ENCODE data around the gene GNA14. TPM values are rescaled to one million over a fixed set of nuclear protein-coding genes. Genes with fewer than 3 reads are reported as not detected.
"Not testable (repeated sequence)": the region's sequence is repeated elsewhere in the genome, so short reads cannot be mapped to it uniquely, and the experiment has no call there.

GNA14 gene
- polyA plus RNA-seq, 2 of the 4 experiments (the other 2 are of a cell fraction) = 0.04 to 0.06 TPM

- TF ChIP-seq RARB (CRISPR knock-in tag; IDR thresholded peaks at IDR 0.05) (no peak), POLR2AphosphoS2 (conservative IDR thresholded peaks at IDR 0.05; ENCODE audit: low read length) (no peak), KDM1A (IDR thresholded peaks at IDR 0.05; ENCODE audit: low read depth) (no peak), CHD2 (IDR thresholded peaks at IDR 0.05; ENCODE audit: low read length, partially characterized antibody) (no peak), EHMT2 (IDR thresholded peaks at IDR 0.05; ENCODE audit: low read depth) (no peak), ZSCAN20 (CRISPR knock-in tag; IDR thresholded peaks at IDR 0.05) (no peak), FOSL2 (IDR thresholded peaks at IDR 0.05) (no peak), FOSL2 (CRISPR knock-in tag; IDR thresholded peaks at IDR 0.05) (no peak), JUN (IDR thresholded peaks at IDR 0.05) (no peak), RAD21 (conservative IDR thresholded peaks at IDR 0.05 in 1 of 2, IDR thresholded peaks at IDR 0.05 in 1 of 2) (no peak), RCOR1 (IDR thresholded peaks at IDR 0.05; ENCODE audit: low read depth, low read length) (no peak), NR3C1 (IDR thresholded peaks at IDR 0.05) (no peak), HOXB5 (CRISPR knock-in tag; IDR thresholded peaks at IDR 0.05) (no peak), SREBF2 (IDR thresholded peaks at IDR 0.05) (no peak), RFX5 (IDR thresholded peaks at IDR 0.05) (no peak), MYC (IDR thresholded peaks at IDR 0.05; ENCODE audit: borderline replicate concordance, low read length) (no peak)
- TF ChIP-seq, protein P1, sequence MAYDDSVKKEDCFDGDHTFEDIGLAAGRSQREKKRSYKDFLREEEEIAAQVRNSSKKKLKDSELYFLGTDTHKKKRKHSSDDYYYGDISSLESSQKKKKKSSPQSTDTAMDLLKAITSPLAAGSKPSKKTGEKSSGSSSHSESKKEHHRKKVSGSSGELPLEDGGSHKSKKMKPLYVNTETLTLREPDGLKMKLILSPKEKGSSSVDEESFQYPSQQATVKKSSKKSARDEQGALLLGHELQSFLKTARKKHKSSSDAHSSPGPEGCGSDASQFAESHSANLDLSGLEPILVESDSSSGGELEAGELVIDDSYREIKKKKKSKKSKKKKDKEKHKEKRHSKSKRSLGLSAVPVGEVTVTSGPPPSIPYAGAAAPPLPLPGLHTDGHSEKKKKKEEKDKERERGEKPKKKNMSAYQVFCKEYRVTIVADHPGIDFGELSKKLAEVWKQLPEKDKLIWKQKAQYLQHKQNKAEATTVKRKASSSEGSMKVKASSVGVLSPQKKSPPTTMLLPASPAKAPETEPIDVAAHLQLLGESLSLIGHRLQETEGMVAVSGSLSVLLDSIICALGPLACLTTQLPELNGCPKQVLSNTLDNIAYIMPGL (CRISPR knock-in tag; IDR thresholded peaks at IDR 0.05; ENCODE audit: borderline replicate concordance) = no peak
- WGBS (ENCODE audit: missing lambda C conversion rate) = 79% methylated on average over 1 of the region's 1 CpG
- POLR2A ChIA-PET = no interaction called here
- H3K4me3 ChIP-seq = no peak overlapping the region
- H3K4me1 ChIP-seq = no peaks in the 10 kb centered on the region
- ATAC-seq (0 out of 6 replicates have a peak, but pooled peaks of 1 of the 2 experiments have one; percentile 39), DNase-seq (ENCODE audit: low read depth in 1 of 2, low spot score in 1 of 2) (no peak), FAIRE-seq (no peak)
- CTCF ChIA-PET = interaction anchor here (0.5 to 7.1 kb wide), 5 partner anchors 9 to 316 kb away, joined by 3 to 79 read pairs (median 4); no protein-coding TSS in a partner anchor
- H3K27ac ChIP-seq = no peak overlapping the region
- no peak overlapping the region for H3K4me2 ChIP-seq
- H3K9me3 ChIP-seq = no peaks in the 10 kb centered on the region
These were observed 200.5 kb downstream of the GNA14 start for GRCh38 chr9:77447646-77448045.

DNA sequence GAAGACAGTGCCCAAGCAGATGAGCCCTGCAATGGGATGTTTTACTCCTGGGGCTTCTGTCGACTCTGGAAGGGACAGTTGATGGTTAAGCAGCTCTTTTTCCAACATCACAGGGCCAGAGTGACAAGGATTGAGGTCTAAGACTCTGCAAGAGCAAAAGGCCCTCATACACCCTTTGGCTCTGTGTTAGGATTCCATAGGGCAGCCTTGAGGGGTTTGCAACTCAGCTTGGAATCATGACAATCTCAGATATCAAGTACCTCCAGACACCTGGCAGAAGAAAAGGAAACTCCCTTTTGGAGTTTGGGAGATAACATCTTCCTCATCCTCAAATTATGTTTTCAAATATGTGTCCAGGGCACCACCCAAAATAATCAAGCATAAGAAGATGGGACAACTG lies 205.7 kb downstream of the GNA14 start:
- ChIA-PET CTCF (interaction anchor here (2.0 to 14.5 kb wide), 3 partner anchors 8 to 309 kb away, joined by 6 to 238 read pairs (median 79); no protein-coding TSS in a partner anchor), POLR2A (no interaction called here)
- Histone ChIP-seq H3K9me3 (no peaks in the 10 kb centered on the region), H3K4me2 (no peak overlapping the region), H3K4me1 (no peaks in the 10 kb centered on the region), H3K27ac (no peak overlapping the region), H3K4me3 (no peak overlapping the region)
- no peak for FAIRE-seq
- TF ChIP-seq TFCP2L1 (CRISPR knock-in tag; IDR thresholded peaks at IDR 0.05) (no peak), SREBF2 (IDR thresholded peaks at IDR 0.05) (no peak), EHF (CRISPR knock-in tag; IDR thresholded peaks at IDR 0.05) (no peak), NFE2L2 (conservative IDR thresholded peaks at IDR 0.05; ENCODE audit: low read length) (no peak), SMC3 (IDR thresholded peaks at IDR 0.05) (no peak), ZFP36 (IDR thresholded peaks at IDR 0.05; ENCODE audit: borderline replicate concordance, partially characterized antibody) (no peak), FOSL2 (IDR thresholded peaks at IDR 0.05) (no peak), FOSL2 (CRISPR knock-in tag; IDR thresholded peaks at IDR 0.05) (no peak)
- TF ChIP-seq, protein P2, sequence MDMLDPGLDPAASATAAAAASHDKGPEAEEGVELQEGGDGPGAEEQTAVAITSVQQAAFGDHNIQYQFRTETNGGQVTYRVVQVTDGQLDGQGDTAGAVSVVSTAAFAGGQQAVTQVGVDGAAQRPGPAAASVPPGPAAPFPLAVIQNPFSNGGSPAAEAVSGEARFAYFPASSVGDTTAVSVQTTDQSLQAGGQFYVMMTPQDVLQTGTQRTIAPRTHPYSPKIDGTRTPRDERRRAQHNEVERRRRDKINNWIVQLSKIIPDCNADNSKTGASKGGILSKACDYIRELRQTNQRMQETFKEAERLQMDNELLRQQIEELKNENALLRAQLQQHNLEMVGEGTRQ (IDR thresholded peaks at IDR 0.05) = no peak
- ATAC-seq = no peak
- no peak for DNase-seq (ENCODE audit: low read depth in 1 of 2, low spot score in 1 of 2)
- 4% methylated on average over 1 of the region's 1 CpG for WGBS (ENCODE audit: missing lambda C conversion rate)

GRCh38 chr9:77441124-77441523 lies 207.0 kb downstream of the GNA14 start:
- H3K4me3 ChIP-seq; FAIRE-seq; H3K4me2 ChIP-seq; ATAC-seq; H3K4me1 ChIP-seq; DNase-seq (ENCODE audit: low read depth in 1 of 2, low spot score in 1 of 2); H3K9me3 ChIP-seq; H3K27ac ChIP-seq; POLR2A ChIA-PET: not testable (repeated sequence)
- CTCF ChIA-PET = interaction anchor here (14.5 kb wide), 1 partner anchor 17 kb away, joined by 238 read pairs; no protein-coding TSS in a partner anchor
- 75% methylated on average over 6 of the region's 7 CpGs for WGBS (ENCODE audit: missing lambda C conversion rate)
